Measurements from ENCODE around the gene PRKAG2.

DNA sequence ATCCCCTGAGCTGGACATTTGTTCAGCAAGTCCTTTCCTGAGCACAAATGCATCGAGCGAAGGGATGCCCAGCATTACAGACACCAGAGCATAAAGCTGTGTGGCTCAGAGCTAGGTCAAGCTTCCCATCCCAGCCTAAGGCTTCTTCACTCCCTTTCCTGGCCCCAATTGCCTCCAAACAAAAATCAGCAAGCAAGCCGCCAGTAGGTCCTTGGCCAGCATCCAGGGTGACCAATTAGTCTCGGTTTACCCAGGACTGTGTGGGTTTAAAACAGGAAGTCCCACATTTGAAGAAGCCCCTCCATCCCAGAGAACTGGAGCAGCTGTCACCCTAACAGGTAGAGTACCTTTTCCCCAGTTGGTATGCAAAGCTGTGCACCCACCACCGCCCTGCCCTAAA, 51.2 kb downstream of the PRKAG2 start:
- TF ChIP-seq, protein P1, sequence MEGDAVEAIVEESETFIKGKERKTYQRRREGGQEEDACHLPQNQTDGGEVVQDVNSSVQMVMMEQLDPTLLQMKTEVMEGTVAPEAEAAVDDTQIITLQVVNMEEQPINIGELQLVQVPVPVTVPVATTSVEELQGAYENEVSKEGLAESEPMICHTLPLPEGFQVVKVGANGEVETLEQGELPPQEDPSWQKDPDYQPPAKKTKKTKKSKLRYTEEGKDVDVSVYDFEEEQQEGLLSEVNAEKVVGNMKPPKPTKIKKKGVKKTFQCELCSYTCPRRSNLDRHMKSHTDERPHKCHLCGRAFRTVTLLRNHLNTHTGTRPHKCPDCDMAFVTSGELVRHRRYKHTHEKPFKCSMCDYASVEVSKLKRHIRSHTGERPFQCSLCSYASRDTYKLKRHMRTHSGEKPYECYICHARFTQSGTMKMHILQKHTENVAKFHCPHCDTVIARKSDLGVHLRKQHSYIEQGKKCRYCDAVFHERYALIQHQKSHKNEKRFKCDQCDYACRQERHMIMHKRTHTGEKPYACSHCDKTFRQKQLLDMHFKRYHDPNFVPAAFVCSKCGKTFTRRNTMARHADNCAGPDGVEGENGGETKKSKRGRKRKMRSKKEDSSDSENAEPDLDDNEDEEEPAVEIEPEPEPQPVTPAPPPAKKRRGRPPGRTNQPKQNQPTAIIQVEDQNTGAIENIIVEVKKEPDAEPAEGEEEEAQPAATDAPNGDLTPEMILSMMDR (IDR thresholded peaks at IDR 0.05; ENCODE audit: low read depth, low read length), result no peak
- no peak for TF ChIP-seq MYC (IDR thresholded peaks at IDR 0.05; ENCODE audit: low read depth, low read length)
- TF ChIP-seq, protein P2, sequence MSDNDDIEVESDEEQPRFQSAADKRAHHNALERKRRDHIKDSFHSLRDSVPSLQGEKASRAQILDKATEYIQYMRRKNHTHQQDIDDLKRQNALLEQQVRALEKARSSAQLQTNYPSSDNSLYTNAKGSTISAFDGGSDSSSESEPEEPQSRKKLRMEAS (IDR thresholded peaks at IDR 0.05; ENCODE audit: low read depth, low read length), result no peak
- no peak for TF ChIP-seq POLR2A (IDR thresholded peaks at IDR 0.05; ENCODE audit: extremely low read depth, insufficient read length)

All from NB4 (cell line).